HL-60 (cell line): Measurements from ENCODE around the gene SMU1.

Experiments
- DNase-seq, 2 experiments: peaks; one replicate each; pipeline ENCODE4 v3.0.0-alpha.2; 2010 to 2020; ENCODE audit warnings: low read depth in 1 of 2, low spot score in 1 of 2
- H3K27ac ChIP-seq: fragments of 250-450 bp; sonication (Bioruptor Pico); replicated peaks from 2 replicates; pipeline ENCODE4 v1.5.1; 2020; ENCODE audit warnings: mild to moderate bottlenecking, moderate library complexity
- H3K27me3 ChIP-seq: fragments of 250-450 bp; sonication (Bioruptor Pico); 2 replicates; pipeline ENCODE4 v1.5.1; 2021; ENCODE audit warnings: mild to moderate bottlenecking, moderate library complexity; ENCODE audit not compliant: insufficient read depth, poor library complexity, severe bottlenecking
- H3K4me3 ChIP-seq: replicated peaks from 2 replicates; pipeline ENCODE4 v1.5.1; 2011; ENCODE audit warnings: mild to moderate bottlenecking, control low read depth, low read length; ENCODE audit not compliant: insufficient read depth
- GABPA ChIP-seq: IDR thresholded peaks from 2 replicates; pipeline ENCODE4 v1.6.1; 2012; ENCODE audit warnings: low read depth
- POLR2AphosphoS5 ChIP-seq: IDR thresholded peaks from 2 replicates; pipeline ENCODE4 v1.6.1; 2012; ENCODE audit warnings: low read depth
- SPI1 ChIP-seq: IDR thresholded peaks from 2 replicates; pipeline ENCODE4 v1.6.1; 2012; ENCODE audit warnings: low read depth, mild to moderate bottlenecking, borderline replicate concordance
- TF ChIP-seq, protein P1 (sequence below): IDR thresholded peaks from one replicate; pipeline ENCODE4 v1.5.1; 2011; ENCODE audit warnings: low read length, control low read depth, inconsistent platforms; ENCODE audit not compliant: insufficient read depth
- TF ChIP-seq, protein P2 (sequence below): IDR thresholded peaks from 2 replicates; pipeline ENCODE4 v1.6.1; 2012; ENCODE audit warnings: low read depth; ENCODE audit not compliant: insufficient replicate concordance

SMU1 gene

DNA sequence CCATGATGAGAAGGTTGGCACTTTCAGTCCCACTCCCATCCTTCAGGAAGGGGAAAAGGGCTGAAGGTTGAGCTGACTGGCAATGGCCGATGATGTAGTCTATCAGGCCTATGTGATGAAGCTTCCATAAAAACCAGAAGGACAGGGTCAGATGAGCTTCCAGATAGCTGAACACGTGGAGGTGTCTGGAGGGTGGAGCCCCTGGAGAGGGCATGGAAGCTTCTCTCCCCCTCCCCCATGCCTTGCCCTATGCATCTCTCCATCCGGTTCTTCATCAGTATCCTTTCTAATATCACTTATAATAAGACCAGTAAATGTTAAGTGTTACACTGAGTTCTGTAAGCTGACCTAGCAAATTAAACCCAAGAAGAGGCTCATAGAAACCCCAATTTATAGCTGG, 32.6 kb upstream of the SMU1 start:
- no peak for TF ChIP-seq POLR2AphosphoS5
- TF ChIP-seq, protein P1, sequence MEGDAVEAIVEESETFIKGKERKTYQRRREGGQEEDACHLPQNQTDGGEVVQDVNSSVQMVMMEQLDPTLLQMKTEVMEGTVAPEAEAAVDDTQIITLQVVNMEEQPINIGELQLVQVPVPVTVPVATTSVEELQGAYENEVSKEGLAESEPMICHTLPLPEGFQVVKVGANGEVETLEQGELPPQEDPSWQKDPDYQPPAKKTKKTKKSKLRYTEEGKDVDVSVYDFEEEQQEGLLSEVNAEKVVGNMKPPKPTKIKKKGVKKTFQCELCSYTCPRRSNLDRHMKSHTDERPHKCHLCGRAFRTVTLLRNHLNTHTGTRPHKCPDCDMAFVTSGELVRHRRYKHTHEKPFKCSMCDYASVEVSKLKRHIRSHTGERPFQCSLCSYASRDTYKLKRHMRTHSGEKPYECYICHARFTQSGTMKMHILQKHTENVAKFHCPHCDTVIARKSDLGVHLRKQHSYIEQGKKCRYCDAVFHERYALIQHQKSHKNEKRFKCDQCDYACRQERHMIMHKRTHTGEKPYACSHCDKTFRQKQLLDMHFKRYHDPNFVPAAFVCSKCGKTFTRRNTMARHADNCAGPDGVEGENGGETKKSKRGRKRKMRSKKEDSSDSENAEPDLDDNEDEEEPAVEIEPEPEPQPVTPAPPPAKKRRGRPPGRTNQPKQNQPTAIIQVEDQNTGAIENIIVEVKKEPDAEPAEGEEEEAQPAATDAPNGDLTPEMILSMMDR: no peak
- no peak for TF ChIP-seq GABPA
- TF ChIP-seq, protein P2, sequence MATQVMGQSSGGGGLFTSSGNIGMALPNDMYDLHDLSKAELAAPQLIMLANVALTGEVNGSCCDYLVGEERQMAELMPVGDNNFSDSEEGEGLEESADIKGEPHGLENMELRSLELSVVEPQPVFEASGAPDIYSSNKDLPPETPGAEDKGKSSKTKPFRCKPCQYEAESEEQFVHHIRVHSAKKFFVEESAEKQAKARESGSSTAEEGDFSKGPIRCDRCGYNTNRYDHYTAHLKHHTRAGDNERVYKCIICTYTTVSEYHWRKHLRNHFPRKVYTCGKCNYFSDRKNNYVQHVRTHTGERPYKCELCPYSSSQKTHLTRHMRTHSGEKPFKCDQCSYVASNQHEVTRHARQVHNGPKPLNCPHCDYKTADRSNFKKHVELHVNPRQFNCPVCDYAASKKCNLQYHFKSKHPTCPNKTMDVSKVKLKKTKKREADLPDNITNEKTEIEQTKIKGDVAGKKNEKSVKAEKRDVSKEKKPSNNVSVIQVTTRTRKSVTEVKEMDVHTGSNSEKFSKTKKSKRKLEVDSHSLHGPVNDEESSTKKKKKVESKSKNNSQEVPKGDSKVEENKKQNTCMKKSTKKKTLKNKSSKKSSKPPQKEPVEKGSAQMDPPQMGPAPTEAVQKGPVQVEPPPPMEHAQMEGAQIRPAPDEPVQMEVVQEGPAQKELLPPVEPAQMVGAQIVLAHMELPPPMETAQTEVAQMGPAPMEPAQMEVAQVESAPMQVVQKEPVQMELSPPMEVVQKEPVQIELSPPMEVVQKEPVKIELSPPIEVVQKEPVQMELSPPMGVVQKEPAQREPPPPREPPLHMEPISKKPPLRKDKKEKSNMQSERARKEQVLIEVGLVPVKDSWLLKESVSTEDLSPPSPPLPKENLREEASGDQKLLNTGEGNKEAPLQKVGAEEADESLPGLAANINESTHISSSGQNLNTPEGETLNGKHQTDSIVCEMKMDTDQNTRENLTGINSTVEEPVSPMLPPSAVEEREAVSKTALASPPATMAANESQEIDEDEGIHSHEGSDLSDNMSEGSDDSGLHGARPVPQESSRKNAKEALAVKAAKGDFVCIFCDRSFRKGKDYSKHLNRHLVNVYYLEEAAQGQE: no peak
- no peak for TF ChIP-seq SPI1
- DNase-seq: no peak
- no peaks in the 10 kb centered on the region for H3K27me3 ChIP-seq
- no peak overlapping the region for H3K4me3 ChIP-seq
- H3K27ac ChIP-seq: no peak overlapping the region

DNA sequence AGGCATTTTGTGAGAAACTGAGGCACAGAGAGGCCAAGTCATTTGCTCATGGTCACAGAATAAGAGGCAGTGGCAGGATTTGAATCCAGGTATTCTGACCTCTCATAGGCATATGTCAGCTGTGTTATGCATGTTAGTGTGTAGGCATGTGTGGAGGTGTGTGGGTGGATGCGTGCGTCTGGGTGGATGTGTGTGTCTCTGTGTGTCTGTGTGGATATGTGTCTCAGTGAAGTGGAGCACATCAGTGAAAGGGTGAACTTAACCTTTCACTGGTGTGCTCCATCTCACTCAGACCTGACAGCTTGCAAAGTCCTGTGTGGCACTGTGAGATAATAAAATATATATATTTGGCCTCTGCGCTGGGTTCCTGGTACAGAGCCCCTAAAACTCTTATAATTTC, 32.0 kb upstream of the SMU1 start:
- H3K27ac ChIP-seq: no peak overlapping the region
- H3K4me3 ChIP-seq: no peak overlapping the region
- no peaks in the 10 kb centered on the region for H3K27me3 ChIP-seq
- TF ChIP-seq SPI1 (no peak), GABPA (no peak), POLR2AphosphoS5 (no peak)
- TF ChIP-seq, protein P1: no peak
- TF ChIP-seq, protein P2: no peak
- DNase-seq: no peak

DNA sequence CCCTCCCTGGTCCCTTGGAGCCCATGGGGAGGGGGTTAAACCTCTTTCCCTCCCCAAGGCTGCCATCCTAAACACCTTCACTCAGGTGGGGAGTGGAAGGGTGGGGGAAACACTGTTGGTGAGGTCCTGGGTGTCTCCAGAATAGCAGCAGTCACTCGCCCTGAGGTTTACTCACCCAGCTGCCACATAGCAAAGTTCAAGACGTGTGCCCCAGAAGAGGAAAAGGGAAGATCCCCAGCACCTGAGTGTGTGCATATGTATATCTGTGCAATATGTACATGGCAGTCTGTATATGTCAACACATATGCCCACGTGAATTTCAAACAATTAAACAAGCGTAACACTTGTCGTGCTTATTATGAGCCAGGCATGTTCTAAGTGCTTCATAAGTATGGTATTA, 31.3 kb upstream of the SMU1 start:
- H3K27me3 ChIP-seq: no peaks in the 10 kb centered on the region
- no peak overlapping the region for H3K27ac ChIP-seq
- H3K4me3 ChIP-seq: no peak overlapping the region
- DNase-seq: no peak
- TF ChIP-seq, protein P2: no peak
- TF ChIP-seq, protein P1: no peak
- no peak for TF ChIP-seq SPI1
- TF ChIP-seq GABPA: no peak
